Measurements from ENCODE around the gene TRAPPC2L.

- no peak for TF ChIP-seq CTCF (CRISPR knock-in tag; IDR thresholded peaks at IDR 0.05)
- TF ChIP-seq RBM39 (IDR thresholded peaks at IDR 0.05; ENCODE audit: low read depth, low read length, poor library complexity, severe bottlenecking) = no peak
- no peak for TF ChIP-seq SMARCC2 (IDR thresholded peaks at IDR 0.05)
- no peak for TF ChIP-seq ZNF512B (CRISPR knock-in tag; IDR thresholded peaks at IDR 0.05; ENCODE audit: borderline replicate concordance)
- no peak for TF ChIP-seq TCF7L2 (IDR thresholded peaks at IDR 0.05; ENCODE audit: low read depth, low read length)
- TF ChIP-seq ZNF24 (IDR thresholded peaks at IDR 0.05) = no peak
- TF ChIP-seq JUNB (CRISPR knock-in tag; IDR thresholded peaks at IDR 0.05; ENCODE audit: borderline replicate concordance) = no peak
- TF ChIP-seq HMGXB4 (CRISPR knock-in tag; IDR thresholded peaks at IDR 0.05; ENCODE audit: borderline replicate concordance in 1 of 2, low read depth in 1 of 2) = no peak
These were observed 31.8 kb downstream of the TRAPPC2L start for GRCh38 chr16:88888461-88889387.

Data from HepG2 (cell line).